GM12872 (cell line): Measurements from ENCODE around the gene NUP62.

ENCODE experiments used
- CTCF ChIP-seq: IDR thresholded peaks from 3 replicates; pipeline ENCODE4 v1.5.1; 2011; ENCODE audit warnings: low read depth, mild to moderate bottlenecking, low read length, moderate library complexity; ENCODE audit not compliant: insufficient read depth

Gene NUP62

GRCh38 chr19:49861107-49861506 lies 68.2 kb downstream of the NUP62 start:
- no peak for TF ChIP-seq CTCF

GRCh38 chr19:49860336-49861102 lies 68.8 kb downstream of the NUP62 start:
- TF ChIP-seq CTCF, result no peak

GRCh38 chr19:49859682-49860335 lies 69.5 kb downstream of the NUP62 start:
- TF ChIP-seq CTCF, result no peak

- TF ChIP-seq CTCF, result no peak
These were observed 71.0 kb downstream of the NUP62 start for GRCh38 chr19:49858088-49858985.

GRCh38 chr19:49857838-49858087 lies 71.5 kb downstream of the NUP62 start:
- TF ChIP-seq CTCF, result no peak

GRCh38 chr19:49857061-49857837 lies 72.1 kb downstream of the NUP62 start:
- TF ChIP-seq CTCF, result no peak
